ENCODE results near the gene RNF112.
"Not testable (repeated sequence)": the region's sequence is repeated elsewhere in the genome, so short reads cannot be mapped to it uniquely, and the experiment has no call there.

Gene RNF112

DNA sequence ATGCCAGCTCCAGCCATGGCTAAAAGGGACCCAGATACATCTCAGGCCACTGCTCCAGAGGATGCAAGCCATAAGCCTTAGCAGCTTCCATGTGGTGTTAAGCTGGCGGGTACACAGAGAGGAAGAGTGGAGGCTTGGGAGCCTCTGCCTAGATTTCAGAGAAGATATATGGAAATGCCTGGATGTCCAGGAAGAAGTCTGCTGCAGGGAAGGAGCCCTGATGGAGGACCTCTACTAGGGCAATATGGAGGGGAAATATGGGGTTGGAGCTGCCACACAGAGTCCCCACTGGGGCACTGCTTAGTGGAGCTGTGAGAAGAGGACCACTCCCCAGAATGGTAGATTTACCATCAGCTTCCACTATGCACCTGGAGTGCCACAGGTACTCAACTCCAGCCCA lies 32.1 kb downstream of the RNF112 start:
- no peak for DNase-seq

DNA sequence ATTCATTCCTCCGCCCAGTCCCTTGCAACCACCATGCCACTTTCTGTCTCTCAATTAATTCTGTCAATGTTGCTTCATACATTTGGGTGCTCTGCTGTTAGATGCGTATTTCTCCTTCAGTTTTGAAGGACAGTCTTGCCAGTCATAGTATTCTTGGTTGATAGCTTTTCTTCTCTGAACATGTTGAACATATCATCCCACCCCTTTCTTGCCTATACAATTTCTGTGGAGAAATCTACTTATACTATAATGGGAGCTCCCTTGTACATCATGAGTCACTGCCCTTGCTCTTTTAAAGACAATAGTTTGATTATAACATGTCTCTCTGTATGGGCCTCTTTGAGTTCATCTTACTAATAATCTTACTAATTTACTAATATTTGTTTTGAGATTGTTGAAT lies 34.1 kb downstream of the RNF112 start:
- no peak for DNase-seq

DNA sequence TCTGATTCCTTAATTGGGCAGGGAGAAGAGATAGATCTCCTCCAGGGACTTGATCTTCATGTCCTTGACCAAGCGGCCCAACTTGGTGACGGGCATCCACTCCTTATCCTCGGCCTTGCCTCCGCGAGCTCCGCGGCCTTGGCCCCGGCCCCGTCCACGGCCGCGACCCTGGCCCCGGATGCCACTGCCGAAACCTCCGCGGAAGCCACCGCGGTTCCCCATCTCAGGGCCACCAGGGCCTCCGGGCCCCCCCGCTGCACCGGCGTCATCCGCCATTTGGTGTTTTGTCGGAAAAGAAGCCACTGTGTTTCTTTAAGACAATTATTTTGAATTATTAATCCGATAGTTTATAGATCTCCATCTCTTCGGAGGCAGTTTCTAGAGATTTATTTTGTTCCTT lies 35.5 kb downstream of the RNF112 start:
- DNase-seq: not testable (repeated sequence)

DNA sequence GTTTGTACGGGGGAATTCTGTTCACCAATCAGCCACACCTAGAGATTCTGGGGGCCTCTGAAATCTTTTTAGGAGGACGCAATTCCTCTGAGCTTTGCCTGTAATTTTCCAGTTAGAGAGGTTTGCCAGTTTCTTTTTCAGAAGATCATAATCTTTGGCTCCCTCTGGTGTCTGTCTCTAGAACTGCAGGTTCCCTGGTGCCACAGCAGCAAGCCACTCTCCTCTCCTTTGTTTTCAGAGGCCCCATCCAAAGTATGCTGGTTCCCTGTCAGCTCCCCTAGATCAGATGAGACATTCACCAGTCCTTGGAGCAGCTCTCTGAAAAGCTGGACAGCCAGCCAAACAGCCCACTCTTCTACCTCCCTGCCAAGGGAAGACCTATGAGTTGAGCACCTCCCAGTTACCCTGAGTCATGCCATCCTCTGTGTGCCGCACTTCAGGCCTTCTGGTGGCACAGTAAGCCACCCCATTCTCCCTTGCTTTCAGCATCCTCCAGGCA lies 36.1 kb downstream of the RNF112 start:
- peak in 37 of 51 donors; percentile 27 to 94 (median 58) for DNase-seq

DNA sequence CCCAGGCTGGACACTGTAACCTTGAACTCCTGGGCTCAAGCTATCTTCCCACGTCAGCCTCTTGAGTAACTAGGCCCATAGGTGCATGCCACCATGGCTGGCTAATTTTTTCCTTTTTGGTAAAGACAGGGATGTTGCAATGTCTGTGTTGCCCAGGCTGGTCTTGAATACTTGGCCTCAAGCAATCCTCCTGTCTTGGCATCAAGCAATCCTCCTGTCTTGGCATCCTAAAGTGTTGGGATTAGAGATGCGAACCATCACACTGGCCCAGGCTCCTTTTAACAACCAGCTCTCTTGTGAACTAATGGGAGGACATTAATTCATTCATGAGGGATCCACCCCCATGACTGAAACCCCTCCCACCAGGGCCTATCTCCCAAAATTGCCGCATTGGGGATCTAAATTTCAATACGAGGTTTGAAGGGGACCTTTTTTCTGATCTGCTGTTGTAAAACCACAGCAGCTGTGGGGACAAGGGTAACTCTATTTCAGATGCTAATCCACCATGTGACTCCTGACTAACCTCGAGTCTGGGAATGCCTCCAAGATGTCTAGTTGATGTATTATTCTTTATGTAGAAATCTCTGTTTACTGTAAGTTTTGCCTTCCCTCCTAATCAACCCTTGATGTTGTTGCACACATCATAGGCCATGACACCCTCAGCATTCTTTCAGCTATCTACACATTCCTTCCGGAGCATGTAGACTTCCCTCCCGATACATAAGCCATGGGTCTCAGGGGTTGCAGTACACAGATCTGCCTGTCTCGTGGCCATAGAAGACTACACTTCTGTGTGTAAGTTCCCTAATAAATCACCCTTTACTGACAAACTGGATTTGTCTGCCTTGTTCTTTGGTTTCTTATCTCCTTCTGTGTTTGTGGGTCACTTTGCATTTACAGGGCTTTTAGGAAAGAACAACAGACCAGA lies 37.6 kb downstream of the RNF112 start:
- peak in 22 of 51 donors; percentile 10 to 84 (median 44) for DNase-seq

DNA sequence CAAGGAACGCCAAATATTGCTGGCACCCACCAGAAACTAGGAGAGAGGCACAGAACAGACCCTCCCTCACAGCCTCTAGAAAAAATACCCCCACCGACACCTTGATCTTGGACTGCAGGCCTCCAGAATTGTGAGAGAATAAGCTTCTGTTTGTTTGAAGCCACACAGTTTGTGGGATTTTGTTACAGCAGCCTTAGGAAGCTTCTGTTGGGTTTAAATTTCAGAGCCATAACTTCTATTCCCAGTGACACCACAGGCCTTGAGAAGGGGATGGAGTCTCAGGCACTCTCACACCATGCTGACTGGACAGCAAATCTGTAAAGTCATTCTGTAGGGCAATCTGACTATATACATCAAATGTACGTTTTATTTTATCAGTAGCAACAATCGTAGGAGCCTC lies 38.6 kb downstream of the RNF112 start:
- no peak for DNase-seq

DNA sequence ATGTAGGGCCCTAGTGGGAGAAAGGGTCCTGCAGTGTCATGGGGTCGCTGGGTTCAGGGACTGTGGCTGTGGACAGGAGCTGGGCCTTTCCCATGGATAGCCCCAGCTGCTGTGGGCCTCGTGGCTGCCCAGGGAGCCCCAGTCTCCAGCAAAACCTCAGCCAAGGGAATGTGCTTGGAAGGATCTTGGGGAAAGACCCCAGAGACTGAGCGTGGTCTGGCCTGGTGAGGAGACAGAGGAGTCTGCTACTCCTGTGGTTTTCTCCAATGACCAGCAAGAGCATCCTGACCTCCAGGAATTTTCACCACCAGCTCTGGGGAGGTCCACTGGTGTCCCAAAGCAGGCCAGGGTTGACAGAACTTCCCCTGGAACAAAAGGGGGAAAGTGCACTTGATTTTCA lies 42.3 kb downstream of the RNF112 start:
- DNase-seq: no peak

DNA sequence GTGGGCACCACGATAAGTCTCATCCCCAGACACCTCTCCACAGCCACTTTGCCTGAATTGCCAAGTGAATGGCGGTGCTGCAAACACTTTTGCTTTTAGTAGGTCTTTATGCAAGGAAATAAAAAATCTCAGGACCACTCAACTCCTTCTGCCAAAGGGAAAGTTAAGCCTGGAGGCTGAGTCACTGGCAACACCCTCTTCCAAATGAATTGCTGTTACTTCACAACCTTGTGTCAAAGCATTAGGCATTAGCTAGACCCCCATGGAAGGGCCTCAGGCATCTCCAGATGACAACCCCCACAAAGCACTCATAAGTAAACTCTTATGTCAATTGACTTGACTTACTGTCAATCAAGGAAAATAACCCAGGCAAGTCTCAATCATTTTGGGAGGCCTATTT lies 43.0 kb downstream of the RNF112 start:
- DNase-seq: no peak

DNA sequence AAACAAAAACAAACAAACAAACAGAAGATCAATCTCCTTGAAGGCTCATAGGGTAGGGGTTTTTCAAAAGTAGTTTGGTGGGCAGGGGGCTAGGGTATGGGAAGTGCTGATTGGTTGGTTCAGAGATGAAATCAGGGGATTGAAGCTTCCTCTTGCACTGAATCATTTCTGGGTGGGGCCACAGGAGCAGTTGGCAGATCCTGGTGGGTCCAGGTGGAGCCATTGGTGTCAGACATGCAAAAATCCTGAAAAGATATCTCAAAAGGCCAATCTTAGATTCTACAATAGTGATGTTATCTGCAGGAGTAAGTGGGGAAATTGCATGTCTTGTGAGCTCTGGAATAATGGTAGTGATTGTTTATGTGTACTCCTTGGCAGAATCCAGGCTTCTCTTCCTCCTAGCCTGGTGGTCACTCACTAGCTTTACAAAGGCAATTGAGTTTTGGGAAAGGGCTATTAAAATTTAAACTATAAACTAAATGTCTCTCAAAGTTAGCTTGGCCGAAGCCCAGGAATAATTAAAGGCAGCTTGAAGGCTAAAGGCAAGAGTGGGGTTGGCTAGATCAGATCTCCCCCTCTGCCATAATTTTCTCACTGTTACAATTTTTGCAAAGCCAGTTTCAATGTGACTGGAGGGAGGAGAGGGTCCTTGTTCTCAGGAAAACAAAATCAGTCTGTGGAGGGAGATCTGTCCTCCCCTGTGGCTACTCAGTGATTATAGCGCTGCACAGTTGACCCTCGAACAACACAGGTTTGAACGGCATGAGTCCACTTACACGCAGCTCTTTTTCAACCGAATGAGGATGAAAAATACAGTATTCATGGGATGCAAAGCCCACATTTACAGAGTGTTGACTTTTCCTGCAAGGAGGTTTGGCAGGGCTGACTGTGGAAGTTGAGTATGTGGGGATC lies 45.2 kb downstream of the RNF112 start:
- DNase-seq: no peak

DNA sequence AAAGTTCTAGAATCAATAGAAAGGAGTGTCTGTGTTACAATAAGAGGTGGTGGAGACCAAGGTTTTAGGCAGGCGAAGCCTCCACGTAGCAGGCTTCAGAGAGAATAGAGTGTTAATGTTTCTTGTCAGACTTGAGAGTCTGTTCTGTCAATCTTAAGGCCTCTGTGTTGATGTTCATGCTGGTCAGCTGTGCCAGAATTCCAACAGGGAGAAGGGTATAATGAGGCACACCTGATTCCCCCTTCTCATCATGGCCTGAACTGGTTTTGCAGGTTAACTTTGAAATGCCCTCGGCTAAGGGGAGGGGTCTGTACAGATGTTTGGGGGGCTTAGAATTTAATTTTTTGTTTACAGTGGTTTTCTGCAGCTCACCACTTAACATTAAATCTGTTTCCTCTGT lies 46.0 kb downstream of the RNF112 start:
- DNase-seq: no peak

DNA sequence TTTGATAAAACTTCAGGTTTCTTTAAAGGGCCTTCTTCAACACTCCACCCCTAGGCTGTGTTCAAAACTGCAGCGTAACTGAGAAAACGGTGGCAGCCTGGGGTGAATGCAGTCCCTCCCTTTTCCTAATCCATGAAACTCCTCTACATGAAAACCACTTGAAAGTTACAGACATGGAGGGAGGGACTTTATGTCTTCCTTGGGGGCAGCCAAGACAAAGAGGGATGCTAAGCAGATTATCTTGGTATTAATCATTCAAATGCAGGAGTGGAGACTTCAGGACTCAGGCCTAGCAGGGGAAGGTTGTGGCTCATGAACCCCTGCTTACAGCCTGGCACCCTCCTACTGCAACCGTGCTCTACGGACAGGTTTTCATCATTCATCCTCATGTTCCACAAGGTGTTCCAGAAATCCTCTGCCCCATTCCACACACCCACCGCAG lies 46.8 kb downstream of the RNF112 start:
- DNase-seq: no peak

DNA sequence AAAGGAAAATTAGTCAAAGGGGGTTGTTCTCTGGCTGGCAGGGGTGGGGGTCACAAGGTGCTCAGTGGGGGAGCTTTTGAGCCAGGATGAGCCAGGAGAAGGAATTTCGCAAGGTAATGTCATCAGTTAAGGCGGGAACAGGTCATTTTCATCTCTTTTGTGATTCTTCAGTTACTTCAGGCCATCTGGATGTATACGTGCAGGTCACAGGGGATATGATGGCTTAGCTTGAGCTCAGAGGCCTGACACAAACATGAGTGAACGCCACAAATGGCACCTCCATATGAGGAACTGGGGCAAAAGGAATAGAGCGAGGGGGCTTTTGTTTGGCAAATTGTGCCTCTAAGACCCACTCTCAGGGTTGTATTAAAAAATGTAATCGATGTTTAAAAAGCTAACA lies 47.4 kb downstream of the RNF112 start:
- DNase-seq: not testable (repeated sequence)

DNA sequence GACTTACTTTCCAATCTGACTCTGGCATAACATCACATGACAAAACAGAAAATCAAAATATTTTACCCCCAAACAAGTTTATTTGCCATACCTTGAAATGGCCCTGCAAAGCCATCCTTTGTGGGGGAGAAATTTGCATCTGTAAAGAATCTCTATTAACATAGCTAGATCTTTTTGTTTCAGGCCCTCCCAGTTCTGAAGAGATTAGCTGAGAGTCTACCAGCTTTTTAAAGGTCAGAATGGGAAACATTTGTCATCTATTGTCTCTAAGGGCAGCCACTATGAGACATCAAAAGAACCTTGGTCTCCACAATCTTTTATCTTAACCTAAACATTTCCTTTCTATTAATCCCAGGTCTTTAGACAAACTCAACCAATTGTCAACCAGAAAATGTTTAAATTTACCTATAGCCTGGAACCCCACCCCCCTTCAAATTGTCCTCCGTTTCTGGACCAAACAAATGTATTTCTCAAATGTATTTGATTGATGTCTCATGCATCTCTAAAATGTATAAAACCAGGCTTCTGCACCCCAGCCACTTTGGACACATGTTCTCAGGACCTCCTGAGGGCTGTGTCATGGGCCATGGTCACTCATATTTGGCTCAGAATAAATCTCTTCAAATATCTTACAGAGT lies 48.1 kb downstream of the RNF112 start:
- not testable (repeated sequence) for DNase-seq

DNA sequence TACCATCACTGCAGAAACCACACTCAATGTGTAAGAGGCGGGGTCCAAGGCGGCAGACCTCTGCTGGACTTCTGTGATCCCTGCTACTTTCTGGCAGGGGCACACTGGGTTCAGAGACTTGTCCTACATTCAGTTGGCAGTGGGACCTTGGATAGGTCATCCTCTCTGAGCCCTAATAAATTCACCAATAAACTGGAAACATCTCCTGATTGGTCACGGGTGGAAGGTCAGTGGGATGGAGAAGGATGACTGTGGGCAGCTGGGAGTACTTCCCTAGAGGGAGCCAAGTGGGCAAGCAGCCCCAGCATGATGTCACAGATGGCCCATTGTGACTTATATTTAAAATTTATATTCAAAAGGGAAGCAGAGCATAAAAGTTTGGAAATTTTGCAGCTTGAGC lies 49.7 kb downstream of the RNF112 start:
- DNase-seq: peak in 21 of 51 donors; percentile 18 to 84 (median 44)

DNA sequence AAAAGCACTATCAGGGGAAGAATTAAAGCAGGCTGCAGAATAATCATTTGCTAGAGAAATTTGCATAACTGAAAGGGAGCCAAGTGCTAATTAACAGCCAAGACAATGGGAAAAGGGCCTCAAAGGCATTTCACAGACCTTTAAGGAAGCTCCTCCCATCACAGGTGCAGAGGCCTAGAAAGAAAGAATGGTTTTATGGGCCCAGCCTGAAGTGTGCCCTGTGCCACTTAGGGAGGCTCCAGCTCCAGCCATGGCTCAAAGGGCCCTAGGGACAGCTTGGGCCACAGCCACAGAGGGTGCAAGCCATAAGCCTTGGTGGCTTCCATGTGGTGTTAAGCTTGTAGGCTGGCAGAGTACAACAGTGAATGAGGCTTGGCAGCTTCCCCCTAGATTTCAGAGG lies 50.1 kb downstream of the RNF112 start:
- DNase-seq: peak in 12 of 51 donors; percentile 10 to 84 (median 26)

DNA sequence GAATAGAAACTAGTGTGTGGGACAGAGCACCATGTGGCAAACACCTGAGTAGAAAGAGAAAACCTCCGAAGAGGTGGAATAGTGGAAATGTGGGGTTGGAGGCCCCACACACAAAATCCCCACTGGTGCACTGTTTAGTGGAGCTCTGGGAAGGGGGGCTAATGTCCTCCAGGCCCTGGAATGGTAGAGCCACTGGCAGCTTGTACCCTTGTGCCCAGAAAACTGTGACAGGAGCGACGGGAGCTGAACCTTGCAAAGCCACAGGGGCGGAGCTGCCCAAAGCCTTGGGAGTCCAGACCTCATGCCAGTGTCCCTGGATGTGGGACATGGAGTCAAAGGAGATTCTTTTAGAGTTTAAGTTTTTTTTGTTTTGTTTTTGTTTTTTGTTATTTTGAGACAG lies 50.6 kb downstream of the RNF112 start:
- no peak for DNase-seq

DNA sequence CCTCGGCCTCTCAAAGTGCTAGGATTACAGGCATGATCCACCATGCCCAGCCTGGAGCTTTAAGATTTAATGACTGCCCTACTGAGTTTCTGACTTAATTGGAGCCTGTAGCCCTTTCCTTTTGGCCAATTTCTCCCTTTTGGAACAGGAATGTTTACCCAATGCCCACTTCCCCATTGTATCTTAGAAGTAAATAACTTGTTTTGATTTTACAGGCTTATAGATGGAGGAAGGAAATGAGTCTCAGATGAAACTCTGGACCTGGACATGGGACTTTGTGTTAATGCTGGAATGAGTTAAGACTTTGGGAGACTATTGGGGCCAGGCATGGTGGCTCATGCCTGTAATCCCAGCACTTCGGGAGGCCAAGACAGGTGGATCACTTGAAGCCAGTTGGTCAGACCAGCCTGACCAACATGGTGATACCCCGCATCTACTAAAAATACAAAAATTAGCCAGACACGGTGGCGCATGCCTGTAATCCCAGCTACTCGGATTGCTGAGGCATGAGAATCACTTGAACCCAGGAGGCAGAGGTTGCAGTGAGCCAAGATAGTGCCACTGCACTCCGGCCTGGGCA lies 51.5 kb downstream of the RNF112 start:
- DNase-seq: not testable (repeated sequence)

DNA sequence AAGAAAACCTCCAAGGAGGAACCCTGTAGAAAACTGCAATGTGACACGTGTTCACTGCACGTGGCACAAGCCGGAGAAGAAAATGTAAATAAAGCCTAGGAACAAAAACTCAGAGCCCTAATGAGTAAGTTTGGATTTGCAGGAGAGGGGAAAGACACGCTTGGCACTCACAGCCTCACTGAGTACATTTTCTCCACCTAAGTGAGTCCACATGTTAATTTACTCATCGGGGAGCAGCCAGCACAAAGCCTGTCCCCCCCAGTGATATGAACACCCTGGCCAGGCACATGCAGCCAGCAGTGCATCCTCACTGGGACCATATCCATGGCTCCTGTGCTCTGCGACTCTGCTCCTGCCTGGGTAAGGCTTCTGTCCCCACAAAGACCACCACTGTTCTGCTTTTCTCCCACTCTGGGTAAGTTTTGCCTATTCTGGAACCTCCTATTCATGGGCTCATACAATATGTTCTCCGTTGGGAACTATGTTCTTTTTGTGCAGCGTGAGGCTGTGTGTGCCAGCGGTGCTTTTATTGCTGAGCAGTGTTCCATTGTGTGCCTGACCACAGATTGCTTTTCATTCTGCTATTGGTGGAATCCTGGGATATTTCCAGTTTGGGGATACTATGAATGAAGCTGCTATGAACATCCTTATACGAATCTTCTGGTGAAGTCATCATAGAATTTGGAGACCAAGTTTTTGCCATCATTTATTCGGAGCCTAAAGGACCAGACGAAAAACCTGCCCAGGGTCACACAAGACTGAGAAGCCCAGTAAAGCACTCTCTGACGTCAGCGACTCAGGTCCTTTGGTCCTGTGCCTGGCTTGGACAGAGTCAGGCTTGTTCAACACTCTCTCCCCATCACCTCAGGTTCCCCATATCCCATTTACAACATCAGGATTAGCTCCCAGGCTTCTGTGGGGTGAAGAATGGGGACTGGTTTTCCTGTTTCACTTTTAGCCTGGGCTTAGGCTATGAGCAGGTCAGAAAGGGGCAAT lies 53.3 kb downstream of the RNF112 start:
- peak in 17 of 51 donors; percentile 11 to 65 (median 33) for DNase-seq
